NB4 (cell line): ENCODE data around the gene TRIM22.
"Not testable (repeated sequence)": the region's sequence is repeated elsewhere in the genome, so short reads cannot be mapped to it uniquely, and the experiment has no call there.

Experiments
- DNase-seq: peaks from one replicate; pipeline ENCODE4 v3.0.0; 2010; ENCODE audit warnings: low read depth
- H3K4me3 ChIP-seq: one replicate; pipeline ENCODE4 v1.5.1; 2011; ENCODE audit warnings: mild to moderate bottlenecking, low read depth, low read length, moderate library complexity
- MYC ChIP-seq: IDR thresholded peaks from 2 replicates; pipeline ENCODE4 v1.6.1; 2011; ENCODE audit warnings: low read depth, low read length
- POLR2A ChIP-seq: IDR thresholded peaks from 2 replicates; pipeline ENCODE4 v1.6.1; 2011; ENCODE audit warnings: mild to moderate bottlenecking; ENCODE audit not compliant: insufficient read length; ENCODE audit errors: extremely low read depth
- TF ChIP-seq, protein P1 (sequence below): IDR thresholded peaks from one replicate; pipeline ENCODE4 v1.5.1; 2012; ENCODE audit warnings: low read depth, low read length
- TF ChIP-seq, protein P2 (sequence below): IDR thresholded peaks from 2 replicates; pipeline ENCODE4 v1.6.1; 2011; ENCODE audit warnings: low read depth, low read length

TRIM22 gene, protein sequence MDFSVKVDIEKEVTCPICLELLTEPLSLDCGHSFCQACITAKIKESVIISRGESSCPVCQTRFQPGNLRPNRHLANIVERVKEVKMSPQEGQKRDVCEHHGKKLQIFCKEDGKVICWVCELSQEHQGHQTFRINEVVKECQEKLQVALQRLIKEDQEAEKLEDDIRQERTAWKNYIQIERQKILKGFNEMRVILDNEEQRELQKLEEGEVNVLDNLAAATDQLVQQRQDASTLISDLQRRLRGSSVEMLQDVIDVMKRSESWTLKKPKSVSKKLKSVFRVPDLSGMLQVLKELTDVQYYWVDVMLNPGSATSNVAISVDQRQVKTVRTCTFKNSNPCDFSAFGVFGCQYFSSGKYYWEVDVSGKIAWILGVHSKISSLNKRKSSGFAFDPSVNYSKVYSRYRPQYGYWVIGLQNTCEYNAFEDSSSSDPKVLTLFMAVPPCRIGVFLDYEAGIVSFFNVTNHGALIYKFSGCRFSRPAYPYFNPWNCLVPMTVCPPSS

DNA sequence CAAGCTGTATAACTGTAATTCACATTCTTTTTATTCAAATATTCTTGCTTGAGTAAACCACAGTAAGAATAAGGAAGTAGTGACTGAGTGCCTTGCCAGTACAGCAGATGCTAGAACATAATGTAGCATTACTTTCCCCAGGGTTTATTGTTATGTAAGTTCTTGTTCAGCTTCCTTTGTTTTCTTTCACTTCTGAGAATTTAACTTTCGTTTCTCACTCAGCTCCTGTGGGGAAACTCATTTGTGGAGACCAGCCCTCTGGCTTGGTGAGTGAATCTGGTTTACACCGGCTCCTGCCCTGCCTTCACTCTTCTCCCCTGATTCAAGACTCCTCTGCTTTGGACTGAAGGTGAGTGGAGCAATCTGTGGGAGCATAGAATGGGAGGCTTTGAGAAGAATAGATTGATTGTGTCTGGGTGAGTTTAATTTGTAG, at the start of gene TRIM22:
TRIM22 (plus strand) TSS at position 240 of the 433 bp plus-strand sequence. CDS start 6,443 bp downstream, outside the sequence.
- DNase-seq, result peak; percentile 86
- TF ChIP-seq, protein P1, sequence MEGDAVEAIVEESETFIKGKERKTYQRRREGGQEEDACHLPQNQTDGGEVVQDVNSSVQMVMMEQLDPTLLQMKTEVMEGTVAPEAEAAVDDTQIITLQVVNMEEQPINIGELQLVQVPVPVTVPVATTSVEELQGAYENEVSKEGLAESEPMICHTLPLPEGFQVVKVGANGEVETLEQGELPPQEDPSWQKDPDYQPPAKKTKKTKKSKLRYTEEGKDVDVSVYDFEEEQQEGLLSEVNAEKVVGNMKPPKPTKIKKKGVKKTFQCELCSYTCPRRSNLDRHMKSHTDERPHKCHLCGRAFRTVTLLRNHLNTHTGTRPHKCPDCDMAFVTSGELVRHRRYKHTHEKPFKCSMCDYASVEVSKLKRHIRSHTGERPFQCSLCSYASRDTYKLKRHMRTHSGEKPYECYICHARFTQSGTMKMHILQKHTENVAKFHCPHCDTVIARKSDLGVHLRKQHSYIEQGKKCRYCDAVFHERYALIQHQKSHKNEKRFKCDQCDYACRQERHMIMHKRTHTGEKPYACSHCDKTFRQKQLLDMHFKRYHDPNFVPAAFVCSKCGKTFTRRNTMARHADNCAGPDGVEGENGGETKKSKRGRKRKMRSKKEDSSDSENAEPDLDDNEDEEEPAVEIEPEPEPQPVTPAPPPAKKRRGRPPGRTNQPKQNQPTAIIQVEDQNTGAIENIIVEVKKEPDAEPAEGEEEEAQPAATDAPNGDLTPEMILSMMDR, result no peak
- TF ChIP-seq POLR2A (peak; percentile 13), MYC (no peak)
- TF ChIP-seq, protein P2, sequence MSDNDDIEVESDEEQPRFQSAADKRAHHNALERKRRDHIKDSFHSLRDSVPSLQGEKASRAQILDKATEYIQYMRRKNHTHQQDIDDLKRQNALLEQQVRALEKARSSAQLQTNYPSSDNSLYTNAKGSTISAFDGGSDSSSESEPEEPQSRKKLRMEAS, result no peak
- peak within 1 kb of the TSS; percentile 59 for H3K4me3 ChIP-seq

DNA sequence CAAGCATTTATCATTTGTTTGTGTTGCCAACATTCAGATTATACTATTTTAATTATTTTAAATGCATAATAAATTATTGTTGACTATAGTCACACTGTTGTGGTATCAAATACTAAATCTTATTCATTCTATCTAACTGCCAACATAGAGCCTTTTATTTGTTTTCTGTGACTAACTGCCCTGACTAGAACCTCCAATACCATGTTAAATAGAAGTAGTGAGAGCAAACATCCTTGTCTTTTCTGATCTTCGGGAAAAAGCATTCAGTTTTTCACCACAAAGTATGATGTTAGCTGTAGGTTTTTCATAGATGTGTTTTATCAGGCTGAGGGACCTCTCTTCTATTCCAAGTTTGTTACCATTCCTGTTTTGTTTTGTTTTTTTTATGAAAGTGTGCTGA, 49.6 kb upstream of the TRIM22 start:
- no peak overlapping the region for H3K4me3 ChIP-seq
- TF ChIP-seq MYC, result no peak
- TF ChIP-seq, protein P2, result no peak
- DNase-seq, result no peak

DNA sequence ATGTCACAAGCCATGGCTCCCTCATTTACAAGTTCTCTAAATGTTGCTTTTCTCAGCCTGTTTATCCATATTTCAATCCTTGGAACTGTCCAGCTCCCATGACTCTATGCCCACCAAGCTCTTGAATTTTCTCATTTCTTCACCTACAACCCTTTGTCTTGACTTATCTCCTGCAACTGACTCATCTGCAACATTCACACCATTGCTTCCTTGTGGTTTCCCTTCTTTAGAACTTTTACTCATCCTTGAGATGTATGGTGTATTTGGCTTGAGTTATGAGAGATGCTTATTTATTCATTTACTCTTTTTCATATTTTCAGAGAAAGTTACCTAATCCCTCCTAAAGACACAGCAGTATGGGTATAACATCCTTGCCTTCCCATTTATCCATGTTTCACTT, 46.0 kb upstream of the TRIM22 start:
- no peak overlapping the region for H3K4me3 ChIP-seq
- TF ChIP-seq POLR2A (no peak), MYC (no peak)
- TF ChIP-seq, protein P2, result no peak
- TF ChIP-seq, protein P1, result no peak
- no peak for DNase-seq

DNA sequence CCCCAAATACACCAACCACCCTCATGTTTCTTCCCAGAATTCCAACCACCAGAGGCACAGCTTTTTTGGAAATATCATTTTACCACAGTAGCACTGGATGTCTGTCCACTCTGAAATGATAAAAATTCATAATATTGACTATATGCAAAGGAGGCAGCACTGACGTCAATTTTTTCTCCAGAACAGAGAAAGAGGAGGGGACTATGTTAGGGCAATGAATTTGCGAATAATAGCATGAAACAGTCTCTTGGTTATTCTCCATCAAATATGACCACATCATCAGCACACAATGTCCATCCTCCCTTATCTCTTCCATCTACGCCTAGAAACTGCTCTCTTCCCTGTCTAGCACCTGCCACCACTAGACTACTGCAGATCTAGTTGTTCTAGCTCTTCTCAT, 43.5 kb upstream of the TRIM22 start:
- DNase-seq, result no peak
- H3K4me3 ChIP-seq, result no peak overlapping the region
- TF ChIP-seq POLR2A (no peak), MYC (no peak)
- TF ChIP-seq, protein P1, result no peak
- TF ChIP-seq, protein P2, result no peak

DNA sequence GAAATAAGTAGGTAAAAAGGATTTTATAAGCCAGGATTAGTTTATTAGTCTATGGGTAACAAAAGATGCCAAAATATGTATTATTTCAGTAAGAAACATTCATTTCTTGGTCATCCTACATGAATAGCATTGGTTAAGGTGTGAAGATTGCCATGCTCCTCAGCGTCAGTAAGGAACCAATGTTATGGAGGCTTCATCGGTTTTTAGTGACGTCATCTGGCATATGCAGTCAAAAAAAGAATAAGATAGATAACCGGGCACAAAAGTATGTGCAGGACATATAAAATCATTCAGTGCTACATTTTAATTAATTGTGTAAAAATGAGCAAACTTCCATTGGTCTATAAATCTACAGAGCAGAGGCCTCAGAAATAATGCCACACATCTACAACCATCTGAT, 34.1 kb upstream of the TRIM22 start:
- no peak for DNase-seq
- TF ChIP-seq, protein P1, result no peak
- TF ChIP-seq POLR2A (no peak), MYC (no peak)
- TF ChIP-seq, protein P2, result no peak
- no peak overlapping the region for H3K4me3 ChIP-seq

DNA sequence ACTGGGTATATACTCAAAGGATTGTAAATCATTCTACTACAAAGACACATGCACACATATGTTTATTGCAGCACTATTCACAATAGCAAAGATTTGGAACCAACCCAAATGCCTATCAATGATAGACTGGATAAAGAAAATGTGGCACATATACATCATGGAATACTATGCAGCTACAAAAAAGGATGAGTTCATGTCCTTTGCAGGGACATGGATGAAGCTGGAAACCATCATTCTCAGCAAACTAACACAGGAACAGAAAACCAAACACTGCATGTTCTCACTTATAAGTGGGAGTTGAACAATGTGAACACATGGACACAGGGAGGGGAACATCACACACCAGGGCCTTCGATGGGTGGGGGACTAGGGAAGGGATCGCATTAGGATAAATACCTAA, 32.6 kb upstream of the TRIM22 start:
- DNase-seq, H3K4me3 ChIP-seq: not testable (repeated sequence)
